Measurements from ENCODE around the gene CHRDL2.

Gene CHRDL2

GRCh38 chr11:74646954-74647353 lies 84.3 kb downstream of the CHRDL2 start:
- H3K4me3 ChIP-seq (ENCODE audit: low read depth, low read length), result no peak overlapping the region
- TF ChIP-seq CTCF (IDR thresholded peaks at IDR 0.05; ENCODE audit: low read depth, low read length), result no peak

All from WI38 (cell line).